ENCODE measurements around the gene STIM2.

DNA sequence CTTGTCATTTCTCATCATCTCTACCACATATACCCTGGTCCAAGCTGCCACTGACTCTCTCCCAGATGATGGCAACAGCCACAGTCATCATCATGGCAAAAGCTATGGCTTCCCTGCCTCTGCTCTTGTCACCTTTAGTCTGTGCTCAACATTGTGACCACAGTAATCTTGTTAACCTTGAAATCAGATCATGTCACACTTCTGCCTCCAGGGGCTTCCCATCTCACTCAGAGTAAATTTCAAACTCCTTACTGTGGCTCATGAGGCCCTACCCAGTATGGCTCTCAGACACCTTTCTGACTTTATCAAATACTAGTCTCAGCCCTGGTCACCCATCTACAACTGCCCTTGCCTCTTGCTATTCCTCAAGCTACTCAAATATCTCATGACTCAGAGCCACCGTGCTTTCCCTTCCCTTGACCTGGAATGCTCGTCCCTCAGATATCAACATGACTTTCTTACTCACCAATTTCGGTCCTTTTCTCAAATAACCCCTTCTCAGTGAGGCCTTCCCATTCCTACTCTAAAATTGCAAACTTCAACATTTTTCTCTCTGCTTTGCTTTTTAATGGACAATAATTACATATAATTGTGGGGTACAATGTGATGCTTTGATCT lies 41.1 kb upstream of the STIM2 start:
- TF ChIP-seq POLR2AphosphoS5 (IDR thresholded peaks at IDR 0.05; ENCODE audit: low read depth, low read length) (no peak), SIN3A (IDR thresholded peaks at IDR 0.05; ENCODE audit: borderline replicate concordance, insufficient read depth, low read depth, low read length) (no peak), TCF7L2 (IDR thresholded peaks at IDR 0.05; ENCODE audit: low read depth, low read length) (no peak)
- TF ChIP-seq, protein P1, sequence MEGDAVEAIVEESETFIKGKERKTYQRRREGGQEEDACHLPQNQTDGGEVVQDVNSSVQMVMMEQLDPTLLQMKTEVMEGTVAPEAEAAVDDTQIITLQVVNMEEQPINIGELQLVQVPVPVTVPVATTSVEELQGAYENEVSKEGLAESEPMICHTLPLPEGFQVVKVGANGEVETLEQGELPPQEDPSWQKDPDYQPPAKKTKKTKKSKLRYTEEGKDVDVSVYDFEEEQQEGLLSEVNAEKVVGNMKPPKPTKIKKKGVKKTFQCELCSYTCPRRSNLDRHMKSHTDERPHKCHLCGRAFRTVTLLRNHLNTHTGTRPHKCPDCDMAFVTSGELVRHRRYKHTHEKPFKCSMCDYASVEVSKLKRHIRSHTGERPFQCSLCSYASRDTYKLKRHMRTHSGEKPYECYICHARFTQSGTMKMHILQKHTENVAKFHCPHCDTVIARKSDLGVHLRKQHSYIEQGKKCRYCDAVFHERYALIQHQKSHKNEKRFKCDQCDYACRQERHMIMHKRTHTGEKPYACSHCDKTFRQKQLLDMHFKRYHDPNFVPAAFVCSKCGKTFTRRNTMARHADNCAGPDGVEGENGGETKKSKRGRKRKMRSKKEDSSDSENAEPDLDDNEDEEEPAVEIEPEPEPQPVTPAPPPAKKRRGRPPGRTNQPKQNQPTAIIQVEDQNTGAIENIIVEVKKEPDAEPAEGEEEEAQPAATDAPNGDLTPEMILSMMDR (IDR thresholded peaks at IDR 0.05), result no peak

All from Panc1 (cell line).